HG03175 (cell line): ENCODE results near the gene NTPCR.
"Not testable (repeated sequence)": the region's sequence is repeated elsewhere in the genome, so short reads cannot be mapped to it uniquely, and the experiment has no call there.

ENCODE experiments used
- ATAC-seq: cut with Tn5 transposase; IDR thresholded peaks from one replicate; pipeline ENCODE4 v1.9.1; 2021; ENCODE audit warnings: mild to moderate bottlenecking, moderate library complexity; ENCODE audit not compliant: unreplicated experiment

Gene NTPCR

DNA sequence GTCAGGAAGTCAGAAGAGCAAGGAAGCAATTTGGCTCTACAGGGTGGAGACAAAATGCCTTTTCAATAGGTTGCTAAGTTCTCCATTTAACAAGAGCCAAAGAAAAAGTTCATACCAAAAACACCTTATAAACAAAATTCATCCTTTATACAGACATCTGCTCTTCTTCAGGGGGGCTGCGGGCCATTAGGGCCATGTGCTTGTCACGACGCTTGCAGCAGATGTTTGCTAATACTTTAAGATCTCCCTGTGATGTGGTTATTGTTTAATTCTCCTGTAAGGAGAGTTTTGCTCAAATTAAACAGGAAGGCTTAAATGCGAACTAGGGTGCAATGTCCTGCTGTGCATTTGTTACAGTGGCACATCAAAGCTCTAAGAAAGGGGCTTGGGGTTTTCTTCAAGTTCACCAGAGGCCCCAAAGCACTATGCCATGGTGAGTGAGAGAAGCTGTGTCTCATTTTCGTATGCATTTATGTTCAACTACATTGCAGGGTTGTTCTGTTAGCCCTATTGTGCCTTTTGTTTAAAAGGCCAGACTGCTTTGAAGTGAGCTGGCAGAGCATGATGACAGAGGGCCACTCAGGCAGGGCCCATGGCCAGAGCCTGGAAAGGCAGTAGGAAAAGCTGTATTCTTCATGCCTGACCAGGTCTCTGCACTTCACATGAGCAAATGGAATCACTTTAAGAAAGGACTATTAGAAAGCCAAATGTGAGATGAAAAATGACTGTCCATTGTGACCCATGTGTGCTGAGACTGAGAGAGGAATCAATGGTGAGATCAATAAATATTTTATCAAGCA lies 24.8 kb upstream of the NTPCR start:
- no peak for ATAC-seq

DNA sequence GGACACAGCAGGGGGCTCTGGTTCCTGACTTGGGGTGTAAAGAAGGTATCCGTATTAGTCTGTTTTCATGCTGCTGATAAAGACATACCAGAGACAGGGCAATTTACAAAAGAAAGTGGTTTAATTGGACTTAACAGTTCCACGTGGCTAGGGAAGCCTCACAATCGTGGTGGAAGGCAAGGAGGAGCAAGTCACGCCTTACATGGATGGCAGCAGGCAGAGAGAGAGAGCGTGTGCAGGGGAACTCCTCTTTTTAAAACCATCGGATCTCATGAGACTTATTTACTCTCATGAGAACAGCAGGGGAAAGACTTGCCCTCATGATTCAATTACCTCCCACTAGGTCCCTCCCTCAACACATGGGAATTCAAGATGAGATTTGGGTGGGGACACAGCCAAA lies 23.2 kb upstream of the NTPCR start:
- not testable (repeated sequence) for ATAC-seq

DNA sequence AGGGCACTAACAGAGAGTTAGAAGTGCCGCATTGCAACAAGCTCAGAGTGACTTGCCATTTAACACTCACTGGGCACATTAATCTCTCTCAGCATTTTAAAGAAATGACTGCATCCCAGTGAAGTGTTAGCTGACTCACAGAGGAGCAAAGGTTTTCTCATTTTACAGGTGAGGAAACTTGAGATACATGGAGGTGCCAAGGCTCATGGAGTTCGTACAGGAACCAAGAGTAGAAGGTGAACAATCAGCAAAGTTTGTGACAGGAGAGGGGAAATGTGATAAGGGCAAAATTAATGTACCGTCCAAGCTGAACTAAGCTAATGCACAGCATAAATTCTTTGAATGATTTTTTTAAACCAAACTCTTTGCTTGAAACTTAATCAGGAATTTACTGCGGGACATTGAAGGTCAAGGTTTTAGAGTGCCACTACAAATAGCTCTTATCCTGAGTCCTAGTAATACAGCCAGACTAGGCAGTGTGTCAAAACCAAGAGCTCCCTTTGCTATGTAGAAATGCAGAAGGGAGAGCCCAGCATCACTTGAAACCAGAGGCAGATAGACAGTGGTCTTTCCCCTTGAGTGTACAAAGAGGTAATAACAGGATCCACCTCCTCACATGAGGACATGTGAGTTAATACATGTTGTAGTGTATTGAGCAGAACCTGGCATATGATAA lies 22.4 kb upstream of the NTPCR start:
- no peak for ATAC-seq

- ATAC-seq = no peak
Observed at GRCh38 chr1:232932486-232933425, 17.7 kb upstream of the NTPCR start.

GRCh38 chr1:232936941-232937340 lies 13.5 kb upstream of the NTPCR start:
- ATAC-seq = no peak

DNA sequence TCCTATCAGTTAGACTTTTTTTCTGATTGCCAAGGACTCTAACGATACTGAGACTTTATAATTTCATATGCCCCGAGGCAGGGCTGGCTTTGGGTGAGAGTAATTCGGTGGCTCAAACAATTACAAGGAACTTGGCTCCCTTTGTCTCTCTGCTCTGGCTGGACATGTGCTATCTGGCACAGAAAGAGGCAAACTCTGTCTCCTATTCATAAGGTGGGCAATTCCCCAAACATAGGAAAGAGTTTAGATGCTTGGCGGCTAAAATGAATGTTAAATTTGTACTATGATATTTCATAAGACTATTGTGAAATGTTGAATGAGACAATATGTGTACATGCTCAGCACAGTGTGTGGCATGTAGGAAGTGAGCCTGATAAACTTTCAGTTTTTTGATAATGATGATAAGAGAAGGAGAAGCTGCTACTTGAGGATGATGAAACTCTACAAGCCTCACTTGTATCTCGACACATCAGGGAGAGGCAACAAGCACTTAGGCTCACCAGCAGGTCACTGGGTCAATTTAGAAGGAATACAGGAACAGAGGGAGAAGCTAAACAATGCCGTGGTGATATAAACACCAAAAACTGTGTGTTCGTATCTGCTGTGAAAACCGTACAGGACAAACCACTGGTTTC lies 12.6 kb upstream of the NTPCR start:
- no peak for ATAC-seq

DNA sequence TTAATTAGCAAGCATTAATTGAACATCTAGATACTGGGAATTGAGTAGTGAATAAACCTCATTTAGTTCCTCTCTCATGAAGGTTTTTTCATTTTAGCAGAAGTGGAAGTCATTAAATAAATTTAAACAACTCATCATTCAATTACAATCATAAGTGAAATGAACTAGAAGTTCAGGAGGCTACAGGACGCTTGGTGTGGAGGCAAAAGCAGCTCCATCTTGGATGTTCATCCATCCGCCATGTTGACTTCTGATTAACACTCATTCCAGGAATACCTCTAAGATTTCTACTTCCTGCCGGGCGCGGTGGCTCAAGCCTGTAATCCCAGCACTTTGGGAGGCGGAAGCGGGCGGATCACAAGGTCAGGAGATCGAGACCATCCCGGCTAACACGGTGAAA lies 11.5 kb upstream of the NTPCR start:
- ATAC-seq = no peak

- ATAC-seq = no peak
Observed at GRCh38 chr1:232939748-232940147, 10.7 kb upstream of the NTPCR start.

DNA sequence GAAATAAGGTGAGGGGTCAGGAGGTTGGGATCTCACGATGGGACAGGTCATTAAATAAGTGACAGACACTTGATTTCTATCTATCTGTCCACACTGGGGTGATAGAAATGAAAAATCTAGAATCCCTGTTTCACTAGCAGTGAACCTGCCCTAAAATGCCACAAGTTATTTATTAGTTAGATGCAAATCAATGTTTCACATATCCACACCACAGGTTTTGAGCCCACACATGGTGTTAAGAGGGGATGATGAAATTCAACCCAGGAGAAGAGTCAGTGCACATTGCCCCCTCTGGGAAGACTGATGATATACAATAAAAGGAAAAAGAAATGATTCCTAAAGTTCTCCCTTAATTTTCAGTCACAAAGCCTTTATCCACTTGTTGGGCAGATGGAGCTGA lies 10.1 kb upstream of the NTPCR start:
- ATAC-seq = peak; percentile 70

DNA sequence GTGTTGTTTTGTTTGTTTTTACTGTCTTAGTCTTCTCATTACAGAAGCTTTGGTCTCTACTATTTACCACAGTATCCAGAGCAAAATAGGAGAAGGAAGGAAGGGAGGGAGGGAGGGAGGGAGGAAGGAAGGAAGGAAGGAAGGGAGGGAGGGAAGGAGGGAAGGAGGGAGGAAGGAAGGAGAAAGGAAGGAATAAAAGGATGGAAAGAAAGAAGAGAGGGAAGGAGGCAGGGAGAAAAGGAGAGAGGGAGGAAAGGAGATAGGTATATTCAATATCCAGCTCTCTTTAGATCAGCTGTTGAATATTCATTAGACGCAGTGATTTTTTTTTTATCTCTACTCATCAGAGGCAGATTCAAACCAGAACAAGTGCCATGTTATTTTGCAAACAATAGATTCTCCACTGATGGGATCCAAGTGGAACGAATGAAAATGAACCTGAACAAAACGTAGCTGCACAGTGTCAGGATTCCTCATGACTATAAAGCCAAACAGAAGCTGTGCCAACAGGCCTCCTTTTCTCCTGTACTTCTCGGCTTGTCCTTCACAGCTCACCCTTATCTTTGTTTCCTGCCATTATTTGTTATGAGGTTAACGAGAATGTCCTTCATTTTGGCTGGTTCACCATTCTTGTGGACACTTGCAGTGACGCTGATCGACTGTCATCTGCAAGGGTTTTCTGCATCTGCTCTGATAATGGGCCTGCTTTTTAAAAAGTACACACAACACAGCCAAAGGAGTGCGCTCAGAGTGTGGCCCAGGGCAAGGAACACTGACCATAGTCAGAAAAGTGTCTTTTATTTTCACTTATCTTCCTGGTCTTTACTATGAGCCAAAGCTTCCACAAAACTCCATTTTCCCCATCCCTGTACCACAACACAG lies 7.8 kb upstream of the NTPCR start:
- ATAC-seq = no peak

DNA sequence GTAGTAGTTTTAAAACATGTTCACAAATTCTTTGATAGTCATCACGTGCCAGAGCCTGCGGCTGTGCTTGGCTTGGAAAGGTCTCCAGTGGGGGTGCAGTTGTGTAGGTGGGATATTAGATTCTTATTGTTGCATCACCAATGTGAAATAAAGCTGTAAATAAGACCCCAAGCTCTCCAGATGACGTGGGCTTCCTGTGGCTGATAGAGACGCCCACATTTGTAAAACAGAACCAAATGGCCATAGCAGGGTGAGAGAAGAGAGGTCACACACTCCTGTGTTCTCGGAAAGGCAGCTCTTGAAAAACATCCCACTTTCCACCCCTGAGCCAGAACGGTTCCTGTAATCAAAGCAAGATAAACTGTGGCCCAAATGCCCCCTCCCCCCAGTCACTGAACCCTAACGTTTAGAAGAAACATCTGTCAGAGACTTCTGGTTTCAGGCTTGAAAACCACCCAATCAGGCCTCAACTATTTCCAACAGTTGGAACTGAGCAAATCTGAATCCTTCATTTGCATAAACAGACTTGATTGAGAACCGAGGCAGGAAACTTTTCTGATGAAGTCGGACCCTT lies 6.6 kb upstream of the NTPCR start:
- no peak for ATAC-seq

DNA sequence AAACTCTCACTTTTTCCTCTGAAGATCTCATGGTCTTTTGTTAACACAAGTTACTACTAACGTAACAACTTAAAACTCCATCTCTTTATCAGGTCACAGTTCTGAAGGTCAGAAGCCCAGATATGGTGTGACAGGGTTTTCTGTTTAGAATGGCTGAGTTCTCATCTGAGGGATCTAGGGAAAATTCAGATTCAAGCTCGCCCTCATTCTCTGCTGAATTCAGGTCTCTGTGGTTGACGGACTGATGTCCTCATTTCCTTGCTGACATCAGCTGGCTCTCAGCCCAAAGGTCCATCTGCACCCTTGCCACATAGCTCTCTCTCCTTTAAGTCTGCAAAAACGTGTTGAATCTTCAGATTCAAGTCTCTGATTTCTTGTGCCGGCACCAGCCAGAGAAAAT lies 6.1 kb upstream of the NTPCR start:
- ATAC-seq = no peak

GRCh38 chr1:232949636-232950196 lies 695 bp upstream of the NTPCR start:
- no peak for ATAC-seq

GRCh38 chr1:232951180-232951579 lies 769 bp downstream of the NTPCR start:
- ATAC-seq = no peak

- ATAC-seq = no peak
Observed at GRCh38 chr1:232951605-232952004, 1.2 kb downstream of the NTPCR start.

- ATAC-seq = peak; percentile 56
Observed at GRCh38 chr1:232952514-232953499, 2.4 kb downstream of the NTPCR start.

DNA sequence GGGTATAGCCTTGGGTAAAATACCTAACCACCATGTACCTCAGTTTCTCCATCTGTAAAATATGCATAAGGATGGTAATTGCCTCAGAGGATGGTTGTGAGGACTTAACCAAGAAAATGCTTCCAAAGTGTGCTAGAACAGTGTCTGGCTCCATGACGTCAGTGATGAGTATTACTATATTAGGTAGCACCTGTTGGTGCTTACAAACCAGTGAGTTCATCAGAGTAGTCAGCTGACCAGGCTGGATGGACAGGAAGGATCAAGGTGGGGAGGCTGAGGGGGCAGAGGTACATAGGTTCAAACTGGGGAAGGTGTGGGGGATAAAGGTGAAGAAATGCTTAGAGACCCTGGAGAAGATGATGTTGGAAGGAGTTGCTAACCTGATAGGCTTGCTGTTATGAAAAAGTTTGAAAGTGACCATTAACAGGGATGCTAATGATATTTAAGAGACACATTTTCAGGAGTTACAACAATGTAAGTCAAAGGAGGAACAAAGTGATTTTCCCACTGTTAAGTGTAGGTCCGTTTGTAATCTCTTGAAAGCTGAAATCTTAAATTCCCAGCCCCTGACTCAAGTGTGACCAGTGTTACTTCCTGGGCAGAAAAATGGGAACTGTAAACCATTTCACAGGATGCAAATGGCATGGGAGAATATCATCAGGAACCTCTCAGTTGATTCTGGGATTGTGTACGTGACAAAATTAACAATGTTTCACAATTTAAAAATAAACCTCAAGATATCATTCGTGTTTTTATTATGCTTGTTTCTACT lies 4.4 kb downstream of the NTPCR start:
- ATAC-seq = no peak
